ENCODE results near the gene MYMX. TPM values are rescaled to one million over a fixed set of nuclear protein-coding genes. Genes with fewer than 3 reads are reported as not detected.
A peak's percentile ranks its signal among the peaks of the same experiment; 100 is the strongest.

The MYMX gene
- total and polyA plus RNA-seq, 2 of the 13 experiments (the other 11 are each of a cell fraction or from before 2014, with no cell fraction given), result not detected

- CTCF ChIA-PET (ENCODE audit: low intra/inter-chr PET ratio, low total read pairs), result interaction anchor here (0.6 to 3.2 kb wide), 4 partner anchors 13 to 36 kb away, joined by 3 to 18 read pairs (median 4); no protein-coding TSS in a partner anchor
- TF ChIP-seq ZNF350 (CRISPR knock-in tag; IDR thresholded peaks at IDR 0.05; ENCODE audit: borderline replicate concordance, low read depth) (peak; percentile 74), RNF2 (conservative IDR thresholded peaks at IDR 0.05; ENCODE audit: low read depth) (no peak; the same call in 1 of the 2 replicates), ZNF260 (CRISPR knock-in tag; IDR thresholded peaks at IDR 0.05; ENCODE audit: borderline replicate concordance, low read depth) (no peak), ZNF549 (CRISPR knock-in tag; IDR thresholded peaks at IDR 0.05) (no peak), KDM1A (CRISPR knock-in tag; IDR thresholded peaks at IDR 0.05) (0 out of 2 replicates have a peak, but pooled peaks have one; percentile 36), ZNF703 (CRISPR knock-in tag; IDR thresholded peaks at IDR 0.05; ENCODE audit: borderline replicate concordance) (no peak), AGO1 (IDR thresholded peaks at IDR 0.05; ENCODE audit: low read depth, low read length, poor library complexity, severe bottlenecking) (no peak), GPN1 (CRISPR knock-in tag; IDR thresholded peaks at IDR 0.05; ENCODE audit: borderline replicate concordance) (no peak), AHR (CRISPR knock-in tag; IDR thresholded peaks at IDR 0.05) (no peak), ZNF292 (CRISPR knock-in tag; IDR thresholded peaks at IDR 0.05; ENCODE audit: borderline replicate concordance, low read depth) (0 out of 2 replicates have a peak, but pooled peaks have one; percentile 14), GRHL1 (CRISPR knock-in tag; conservative IDR thresholded peaks at IDR 0.05) (no peak), ZNF768 (CRISPR knock-in tag; IDR thresholded peaks at IDR 0.05) (peak; percentile 61; the same call in 1 of the 2 replicates), GMEB1 (CRISPR knock-in tag; IDR thresholded peaks at IDR 0.05; ENCODE audit: borderline replicate concordance) (no peak), ZNF180 (CRISPR knock-in tag; IDR thresholded peaks at IDR 0.05; ENCODE audit: borderline replicate concordance, low read depth) (no peak), ZFP36 (IDR thresholded peaks at IDR 0.05; ENCODE audit: borderline replicate concordance, low read depth, low read length, partially characterized antibody) (no peak), EZH2 (conservative IDR thresholded peaks at IDR 0.05; ENCODE audit: low read depth, low read length) (no peak), KLF16 (CRISPR knock-in tag; IDR thresholded peaks at IDR 0.05) (peak in 1 of 2 experiments; percentile 79; a peak in 2 of 4 replicates), PAWR (CRISPR knock-in tag; IDR thresholded peaks at IDR 0.05; ENCODE audit: borderline replicate concordance) (no peak), HMG20B (CRISPR knock-in tag; conservative IDR thresholded peaks at IDR 0.05) (0 out of 2 replicates have a peak, but pooled peaks have one; percentile 24), IKZF1 (IDR thresholded peaks at IDR 0.05) (no peak)
Measured at GRCh38 chr6:44221291-44221960, 4.7 kb downstream of the MYMX start.

More at GRCh38 chr6:44221291-44221960, 4.7 kb downstream of the MYMX start:
- in situ Hi-C loops (cut with HindIII; ENCODE audit: extremely low pct_ligation_motif_present, low pct_unique_long_range_greater_than_20kb) (loop anchor here (5.0 kb wide), 1 partner anchor 49 kb away; no protein-coding TSS in a partner anchor), intact Hi-C loops (cut with micrococcal nuclease; ENCODE audit: unreplicated experiment) (loop anchor here (1.0 kb wide), 2 partner anchors 13 to 49 kb away; no protein-coding TSS in a partner anchor)
- Histone ChIP-seq H3K9me3 (ENCODE audit: low read length) (no peaks in the 10 kb centered on the region), H2AFZ (ENCODE audit: low read length) (no peak overlapping the region), H3K4me1 (ENCODE audit: insufficient read depth, low read length) (peaks cover 87% of the 10 kb centered on the region), H3K4me2 (ENCODE audit: low read depth, low read length) (peak overlapping the region; percentile 66), H3K27ac (ENCODE audit: extremely low read length, insufficient read depth, low read length) (no peak overlapping the region), H3K79me2 (ENCODE audit: insufficient read depth, low read length) (peaks cover 17% of the 10 kb centered on the region), H3K36me3 (replicated peaks in 1 of 2; ENCODE audit: control insufficient read depth in 1 of 2, insufficient read depth in 2 of 2, low read length in 2 of 2) (no peaks in the 10 kb centered on the region), H3K27me3 (ENCODE audit: control insufficient read depth in 1 of 2, insufficient read depth in 2 of 2, low read length in 2 of 2) (peaks cover 1 to 9% of the 10 kb centered on the region in 2 experiments; a peak in 3 of 5 replicates), H3K9ac (ENCODE audit: insufficient read depth, low read depth, low read length) (peak overlapping the region; percentile 52), H4K20me1 (ENCODE audit: insufficient read depth, low read length) (no peaks in the 10 kb centered on the region), H3K4me3 (replicated peaks in 1 of 3; ENCODE audit: insufficient read depth in 1 of 3, low read depth in 2 of 3, low read length in 3 of 3) (peak overlapping the region in 1 of 3 experiments; percentile 36; a peak in 1 of 6 replicates)
- ATAC-seq (peak; percentile 70), DNase-seq (ENCODE audit: low spot score) (peak; percentile 85), FAIRE-seq (peak; percentile 86)
- no TSS peak for BruUV-seq (replicated peaks)
- 0% methylated on average over 4 of the region's 4 CpGs for WGBS (ENCODE audit: low lambda C conversion rate)
- POLR2A ChIA-PET, result interaction anchor here (0.6 to 4.4 kb wide), 7 partner anchors 9 to 98 kb away, joined by 3 to 61 read pairs (median 4); partner anchors contain the start of genes AARS2, HSP90AB1 and SLC35B2
